Spleen (tissue), 7 donors: ENCODE measurements around the gene KRTAP4-5.

Experiments used
- POLR2A ChIP-seq, 3 donors: fragments of 450-650 bp; IDR thresholded peaks; one replicate each; pipeline ENCODE4 v1.5.1; 2017; ENCODE audit warnings: antibody characterized with exemption in 3 of 3, mild to moderate bottlenecking in 1 of 3
- POLR2AphosphoS5 ChIP-seq, 3 donors: sonication (generic); formaldehyde crosslinking; IDR thresholded peaks; one replicate each; pipeline ENCODE4 v1.5.1; 2017; ENCODE audit warnings: antibody characterized with exemption in 3 of 3
- TF ChIP-seq, protein P1 (sequence below), 11 experiments: fragments of 200-600 bp in 7 of 11; fragments of 450-650 bp in 4 of 11; sonication (generic) in 4 of 11; IDR thresholded peaks in 8 of 11; conservative IDR thresholded peaks in 3 of 11; 1 replicate in 7 of 11; 2 replicates in 4 of 11; pipeline versions ENCODE4 v1.4.0 to v1.8.0; 2016 to 2021; ENCODE audit warnings: antibody characterized with exemption in 11 of 11, inconsistent platforms in 4 of 11, mild to moderate bottlenecking in 1 of 11
- donor health status: DM: no; HTN: no; CAD: no; lungs with moderate emphysema.
- donor health status: DM: no; HTN: no; CAD: no.
- donor health status: DM: no; HTN: no; CAD: no.

DNA sequence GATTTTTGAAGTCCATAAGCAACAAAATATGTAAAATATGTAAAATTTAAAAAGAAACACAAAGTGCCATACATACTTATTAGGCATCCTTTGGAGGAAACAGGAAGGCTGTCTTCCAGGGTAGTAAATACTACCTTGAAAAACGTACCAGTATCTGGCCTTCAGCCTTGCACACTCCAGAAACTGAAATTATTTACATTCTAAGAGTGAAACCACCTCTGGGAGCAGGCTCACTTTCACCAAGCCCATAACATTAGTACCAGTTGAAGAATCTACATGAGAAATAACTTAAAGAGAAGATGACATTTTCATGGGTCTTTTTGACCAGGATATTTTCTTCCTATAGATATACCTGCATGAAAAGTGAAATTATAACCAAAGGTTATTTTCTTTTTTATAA, 46.4 kb upstream of the KRTAP4-5 start:
- TF ChIP-seq, protein P1, sequence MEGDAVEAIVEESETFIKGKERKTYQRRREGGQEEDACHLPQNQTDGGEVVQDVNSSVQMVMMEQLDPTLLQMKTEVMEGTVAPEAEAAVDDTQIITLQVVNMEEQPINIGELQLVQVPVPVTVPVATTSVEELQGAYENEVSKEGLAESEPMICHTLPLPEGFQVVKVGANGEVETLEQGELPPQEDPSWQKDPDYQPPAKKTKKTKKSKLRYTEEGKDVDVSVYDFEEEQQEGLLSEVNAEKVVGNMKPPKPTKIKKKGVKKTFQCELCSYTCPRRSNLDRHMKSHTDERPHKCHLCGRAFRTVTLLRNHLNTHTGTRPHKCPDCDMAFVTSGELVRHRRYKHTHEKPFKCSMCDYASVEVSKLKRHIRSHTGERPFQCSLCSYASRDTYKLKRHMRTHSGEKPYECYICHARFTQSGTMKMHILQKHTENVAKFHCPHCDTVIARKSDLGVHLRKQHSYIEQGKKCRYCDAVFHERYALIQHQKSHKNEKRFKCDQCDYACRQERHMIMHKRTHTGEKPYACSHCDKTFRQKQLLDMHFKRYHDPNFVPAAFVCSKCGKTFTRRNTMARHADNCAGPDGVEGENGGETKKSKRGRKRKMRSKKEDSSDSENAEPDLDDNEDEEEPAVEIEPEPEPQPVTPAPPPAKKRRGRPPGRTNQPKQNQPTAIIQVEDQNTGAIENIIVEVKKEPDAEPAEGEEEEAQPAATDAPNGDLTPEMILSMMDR (IDR thresholded peaks at IDR 0.05 in 8 of 11, conservative IDR thresholded peaks at IDR 0.05 in 3 of 11) = no peak
- no peak for TF ChIP-seq POLR2AphosphoS5 (IDR thresholded peaks at IDR 0.05)
- no peak for TF ChIP-seq POLR2A (IDR thresholded peaks at IDR 0.05)
